HPDE6-E6E7 (cell line): ENCODE data around the gene MAP2K3.
"Not testable (repeated sequence)": the region's sequence is repeated elsewhere in the genome, so short reads cannot be mapped to it uniquely, and the experiment has no call there.

ENCODE experiments used
- DNase-seq: peaks from one replicate; pipeline ENCODE4 v3.0.0; 2011; ENCODE audit warnings: missing footprints; ENCODE audit errors: extremely low spot score

Gene MAP2K3

DNA sequence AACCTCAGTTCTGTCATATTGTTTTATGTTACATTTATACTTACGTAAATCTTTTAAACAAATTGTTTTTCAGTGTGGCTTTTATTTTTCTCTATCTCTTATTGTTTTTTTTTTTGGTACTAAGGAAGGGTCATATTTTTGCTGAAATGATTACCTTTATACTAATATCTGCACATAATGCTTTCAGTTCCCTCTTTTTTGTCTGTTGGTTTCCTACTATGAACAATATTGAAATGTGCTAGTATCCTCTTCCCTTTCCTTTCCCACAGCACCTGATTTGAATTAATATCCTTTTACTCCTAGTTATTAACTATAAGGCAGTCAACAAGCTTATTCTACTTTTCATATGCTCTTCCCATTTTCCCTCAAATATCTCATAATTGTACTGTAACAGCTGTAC, 43.4 kb downstream of the MAP2K3 start:
- DNase-seq = not testable (repeated sequence)

DNA sequence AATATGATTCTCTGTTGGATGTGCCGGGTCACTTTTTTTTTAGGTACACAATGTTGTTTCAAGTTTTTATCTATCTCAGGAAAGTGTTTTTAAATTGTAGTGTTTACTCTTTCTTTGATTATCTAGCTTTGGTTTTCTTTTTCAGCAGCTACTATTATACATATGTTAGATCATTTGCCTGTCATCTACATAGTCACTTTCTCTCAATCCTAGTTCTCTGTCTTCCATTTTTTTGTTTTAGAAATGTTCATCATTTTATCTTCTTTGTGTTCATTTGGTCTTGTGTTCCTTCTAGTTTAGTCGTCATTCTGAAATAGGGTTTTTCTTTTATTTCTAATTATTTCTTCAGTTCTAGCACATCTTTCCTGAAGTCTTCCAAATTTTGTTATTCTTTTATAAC, 44.3 kb downstream of the MAP2K3 start:
- DNase-seq = not testable (repeated sequence)

DNA sequence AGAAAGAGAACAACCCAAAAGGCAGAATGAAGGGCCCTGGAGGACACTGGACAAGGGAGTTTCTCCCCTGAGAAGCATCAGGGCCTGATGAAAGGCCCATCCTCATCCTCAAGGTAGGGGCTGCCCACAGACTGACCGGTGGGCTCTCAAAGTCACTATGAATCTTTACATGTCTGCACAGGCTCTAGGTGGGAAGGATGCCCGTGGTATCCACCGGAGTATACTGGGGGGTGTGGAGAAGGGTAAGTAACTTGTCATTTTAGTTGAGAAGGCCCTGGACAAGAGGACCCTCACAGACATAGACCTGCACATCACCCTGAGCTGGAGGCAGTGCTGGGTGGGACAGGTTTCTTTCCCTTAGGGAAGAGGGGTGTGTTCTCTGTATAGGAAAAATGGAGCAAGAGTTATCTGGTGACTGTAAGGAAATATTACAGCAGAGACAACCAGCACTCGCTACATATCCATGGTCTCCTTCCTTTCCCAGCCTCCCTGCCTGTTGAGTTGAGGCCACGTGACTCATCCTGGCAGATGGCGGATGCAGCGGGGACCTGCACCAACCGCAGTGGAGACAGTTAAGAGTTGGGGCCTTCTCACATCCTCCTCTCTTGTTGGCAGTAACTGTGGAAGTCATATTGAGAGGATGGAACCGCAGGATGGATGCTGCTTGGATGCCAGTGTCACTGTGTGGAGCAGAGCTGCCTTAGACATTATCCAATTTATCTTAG, 46.1 kb downstream of the MAP2K3 start:
- DNase-seq = no peak

DNA sequence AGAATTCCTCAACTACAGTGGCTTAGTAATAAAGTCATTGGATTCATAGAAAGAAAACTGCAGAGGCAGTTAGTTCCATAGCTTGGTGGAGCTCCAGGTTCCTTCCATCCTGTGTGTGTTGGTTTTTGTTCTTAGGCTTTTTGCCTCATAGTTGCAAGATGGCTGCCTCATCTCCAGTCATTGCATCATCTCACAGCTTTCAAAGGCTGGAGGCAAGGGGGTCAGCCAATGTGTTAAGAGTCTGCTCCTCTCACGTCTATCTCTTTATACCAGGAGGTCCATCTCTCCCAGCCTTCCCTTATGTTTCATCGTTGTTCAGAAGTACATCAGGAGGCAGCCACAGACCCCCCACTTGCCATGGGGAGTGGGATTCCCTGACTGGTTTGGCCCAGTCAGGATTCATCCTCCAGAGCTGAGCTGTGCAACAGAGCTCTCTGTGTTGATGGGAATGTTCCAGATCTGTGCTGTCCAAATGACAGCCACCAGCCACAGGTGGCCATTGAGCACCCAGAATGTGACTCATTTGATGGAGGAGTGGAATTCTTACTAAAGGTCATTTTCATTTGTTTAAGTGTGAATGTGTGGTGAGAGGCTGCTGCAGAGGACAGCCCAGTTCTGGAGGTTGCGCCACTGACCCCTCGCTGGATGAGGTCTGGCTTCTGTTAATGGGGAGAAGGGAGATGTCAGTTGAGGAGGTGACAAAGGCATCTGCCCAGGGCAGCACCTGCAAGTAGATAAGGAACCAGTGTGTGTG, 52.2 kb downstream of the MAP2K3 start:
- DNase-seq = not testable (repeated sequence)

DNA sequence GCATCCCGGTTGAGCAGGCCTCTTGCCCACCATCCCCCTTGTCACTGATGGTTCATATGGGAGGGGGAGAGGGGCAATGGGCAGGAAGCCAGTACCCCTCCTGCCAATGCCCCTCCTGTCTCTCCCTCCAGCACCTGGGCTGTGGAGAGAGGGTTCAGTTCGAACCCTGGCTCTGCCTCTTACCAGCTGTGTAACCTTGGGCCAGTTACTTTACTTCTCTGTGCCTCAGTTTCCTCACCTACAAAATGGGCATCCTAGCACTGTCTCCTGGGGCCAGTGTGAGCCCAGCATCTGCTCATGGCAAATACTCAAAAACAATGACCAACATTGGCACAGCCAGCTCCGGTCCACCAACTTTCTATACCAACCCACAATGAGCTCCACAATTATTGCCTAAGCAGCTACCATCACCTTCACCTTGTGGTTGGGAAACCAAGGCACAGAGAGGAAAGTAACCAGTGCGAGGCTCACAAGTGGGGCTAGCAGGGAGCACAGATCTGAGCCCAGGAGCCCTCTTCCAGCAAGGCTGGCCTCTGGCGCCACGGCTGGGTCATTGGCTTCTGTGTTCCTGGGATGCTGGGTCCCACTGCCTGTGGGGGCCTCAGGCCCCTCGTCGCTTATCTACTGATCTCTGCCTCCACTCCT, 53.6 kb downstream of the MAP2K3 start:
- not testable (repeated sequence) for DNase-seq

DNA sequence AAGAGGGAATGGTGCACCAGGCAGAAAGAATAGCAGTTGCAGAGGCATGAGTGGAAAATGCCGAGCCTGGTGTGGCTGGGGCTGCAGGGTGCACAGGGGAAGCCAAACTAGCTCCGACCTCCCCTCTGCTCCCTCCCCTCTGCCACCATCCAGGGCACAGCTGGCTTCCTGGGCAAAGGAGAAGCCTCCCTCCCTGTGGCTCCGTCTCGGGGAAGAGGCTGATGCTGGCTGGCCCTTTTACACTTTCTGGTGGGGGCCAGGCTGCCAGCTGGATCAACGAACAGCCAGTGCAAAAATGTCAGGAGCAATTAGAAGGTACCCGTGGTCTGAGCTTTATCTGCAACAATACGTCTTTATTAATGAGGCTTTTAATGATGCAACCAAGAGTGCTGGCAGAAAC, 54.5 kb downstream of the MAP2K3 start:
- DNase-seq = no peak

DNA sequence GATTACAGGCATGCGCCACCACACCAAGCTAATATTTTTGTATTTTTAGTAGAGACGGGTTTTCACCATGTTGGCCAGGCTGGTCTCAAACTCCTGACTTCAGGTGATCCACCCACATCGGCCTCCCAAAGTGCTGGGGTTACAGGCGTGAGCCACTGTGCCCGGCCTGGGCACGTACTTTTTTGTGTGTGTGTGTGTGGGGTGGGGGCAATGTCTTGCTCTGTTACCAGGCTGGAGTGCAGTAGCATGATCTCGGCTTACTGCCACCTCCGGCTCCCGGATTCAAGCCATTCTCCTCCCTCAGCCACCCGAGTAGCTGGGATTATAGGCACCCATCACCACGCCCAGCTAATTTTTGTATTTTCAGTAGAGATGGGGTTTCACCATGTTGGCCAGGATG, 55.1 kb downstream of the MAP2K3 start:
- not testable (repeated sequence) for DNase-seq

DNA sequence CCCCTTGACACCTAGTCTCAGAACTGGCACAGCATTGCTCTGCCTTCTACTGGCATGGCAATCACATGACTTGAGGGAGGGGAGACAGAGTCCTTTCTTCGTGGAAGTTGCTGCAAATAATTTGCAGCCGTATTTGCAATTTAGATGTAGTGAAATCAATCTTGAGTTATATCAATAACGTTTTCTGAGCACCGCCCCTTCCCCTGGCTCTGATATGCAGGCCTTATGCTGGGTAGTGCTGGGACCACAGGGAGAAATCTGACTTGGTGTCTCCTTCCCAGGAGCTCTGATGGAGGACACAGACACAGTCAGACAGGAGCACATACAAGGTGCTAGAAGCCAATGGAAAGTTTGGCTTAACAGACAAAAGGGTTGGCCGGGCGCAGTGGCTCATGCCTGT, 55.9 kb downstream of the MAP2K3 start:
- DNase-seq = not testable (repeated sequence)

DNA sequence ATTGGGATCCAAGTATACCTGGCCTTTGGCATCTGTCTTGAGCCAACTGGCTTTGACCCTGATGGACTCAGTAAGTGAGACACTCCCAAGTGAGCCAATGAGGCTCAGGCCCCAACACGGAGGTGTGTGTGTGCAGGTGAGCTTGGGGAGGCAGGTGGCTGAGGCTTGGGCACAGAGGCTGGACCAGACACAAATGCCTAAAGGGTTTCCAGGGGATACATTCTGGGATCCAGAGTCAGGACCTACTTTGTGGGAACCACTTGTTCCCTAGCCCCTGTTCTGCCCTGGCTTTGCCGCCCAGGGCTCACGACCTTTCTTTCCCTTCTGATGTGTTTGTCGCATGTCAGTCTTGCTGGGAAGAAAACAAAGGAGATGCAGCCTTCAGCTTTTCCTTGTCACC, 56.8 kb downstream of the MAP2K3 start:
- DNase-seq = not testable (repeated sequence)

DNA sequence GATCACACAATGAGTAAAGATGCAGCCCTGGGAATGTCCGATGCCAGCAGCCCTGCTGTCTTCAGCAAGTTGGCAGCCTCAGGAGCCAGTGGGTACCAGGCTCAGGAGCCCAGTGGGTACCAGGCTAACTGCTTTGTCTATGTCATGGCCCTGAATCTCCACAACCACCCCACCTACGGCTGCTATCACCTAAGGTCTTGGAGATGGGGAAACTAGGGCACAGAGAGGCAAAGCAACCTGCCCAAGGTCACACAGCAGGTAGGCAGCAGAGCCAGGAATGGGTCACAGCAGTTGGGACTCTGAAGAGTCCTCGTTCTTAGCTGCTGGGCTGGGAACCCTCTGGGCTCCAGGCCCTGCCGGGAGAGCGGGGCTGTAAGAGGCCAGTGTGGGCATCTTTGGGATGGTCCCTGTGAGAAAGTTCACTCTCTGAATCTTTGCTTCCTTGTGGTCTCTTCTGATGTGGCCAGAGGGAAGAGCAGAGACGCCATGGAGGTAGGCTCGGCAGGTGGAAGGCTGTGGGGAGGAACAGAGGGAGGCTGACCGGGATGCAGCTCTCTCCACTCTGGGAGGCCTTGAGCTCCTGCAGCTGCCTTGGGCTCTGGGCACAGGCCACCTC, 57.5 kb downstream of the MAP2K3 start:
- not testable (repeated sequence) for DNase-seq

DNA sequence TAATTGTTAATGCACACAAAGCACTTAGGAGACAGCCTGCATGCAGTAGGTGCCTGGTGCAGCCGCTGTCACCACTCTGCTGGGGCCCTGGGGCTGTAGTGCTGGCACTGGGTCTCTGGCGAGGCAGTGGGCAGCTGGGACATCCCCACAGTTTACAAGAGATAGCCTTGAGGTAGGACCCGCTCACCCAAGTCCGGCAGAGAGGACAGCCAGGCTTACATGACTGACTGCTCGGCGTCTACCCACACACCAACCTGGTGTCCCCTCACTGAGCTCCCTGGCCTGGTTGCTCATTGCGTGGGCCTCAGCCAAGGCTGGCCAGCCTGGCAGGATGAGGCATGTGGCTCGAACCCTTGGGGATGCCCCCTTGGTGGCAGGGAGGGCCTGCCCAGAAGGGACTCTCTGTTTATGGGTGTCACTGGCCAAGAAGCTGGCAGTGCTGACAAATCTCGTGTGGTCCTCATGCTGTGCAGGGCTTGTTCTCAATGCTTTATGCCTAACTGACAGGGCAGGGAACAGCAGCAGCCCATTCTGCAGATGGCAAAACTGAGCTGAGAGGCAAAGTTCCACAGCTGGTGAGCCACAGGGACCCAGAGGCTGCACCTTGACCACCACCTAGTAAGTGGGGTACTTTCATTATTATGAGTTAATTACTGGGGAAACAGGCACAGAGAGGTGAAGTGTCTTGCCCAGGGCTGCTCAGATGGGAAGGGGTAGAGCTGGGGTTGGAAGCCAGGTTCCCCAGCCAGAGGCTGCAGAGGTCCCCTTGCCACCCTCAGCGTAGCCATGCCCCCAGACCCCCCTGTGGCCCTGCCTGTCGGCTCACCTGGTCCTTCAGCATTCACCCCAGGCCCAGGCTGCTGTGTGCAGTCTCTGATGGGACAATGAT, 58.8 kb downstream of the MAP2K3 start:
- not testable (repeated sequence) for DNase-seq

DNA sequence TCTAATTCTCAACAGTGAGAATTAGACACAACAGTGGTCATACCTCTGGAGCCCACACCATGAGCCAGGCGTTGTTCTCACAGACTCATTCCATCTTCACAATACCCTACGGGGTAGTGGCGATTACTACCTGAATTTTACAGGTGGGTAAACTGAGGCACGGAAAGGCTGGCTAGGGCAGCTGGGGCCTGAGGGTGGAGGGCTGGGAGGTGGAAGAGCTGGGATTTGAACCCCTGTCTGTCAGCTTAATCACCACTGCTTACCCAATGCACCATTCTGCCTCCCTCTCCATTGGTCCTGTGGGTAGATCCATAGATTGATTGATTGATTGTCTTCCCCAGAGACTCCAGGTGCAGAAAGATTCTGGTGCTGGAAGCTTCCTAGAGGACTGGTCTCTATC, 60.3 kb downstream of the MAP2K3 start:
- not testable (repeated sequence) for DNase-seq

DNA sequence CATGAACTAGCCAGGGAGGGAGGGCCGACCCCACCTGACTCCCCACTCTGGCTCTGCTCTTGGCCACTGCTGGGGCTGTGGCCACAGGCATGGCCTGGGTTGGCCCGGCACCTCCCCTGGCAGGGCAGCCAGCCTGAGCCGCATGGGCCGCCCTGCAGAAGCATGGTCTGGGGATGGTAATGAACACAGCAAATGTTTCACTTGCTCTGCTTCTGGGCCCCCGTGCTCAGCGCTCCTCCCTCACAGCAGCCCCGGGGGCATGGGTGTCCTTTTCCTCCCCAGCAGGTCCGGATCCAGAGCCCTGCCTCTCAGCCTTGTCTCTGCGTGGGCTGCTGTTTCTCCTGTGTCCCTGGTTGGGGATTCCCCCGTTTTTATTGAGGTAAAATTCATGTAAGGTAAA, 60.7 kb downstream of the MAP2K3 start:
- no peak for DNase-seq

DNA sequence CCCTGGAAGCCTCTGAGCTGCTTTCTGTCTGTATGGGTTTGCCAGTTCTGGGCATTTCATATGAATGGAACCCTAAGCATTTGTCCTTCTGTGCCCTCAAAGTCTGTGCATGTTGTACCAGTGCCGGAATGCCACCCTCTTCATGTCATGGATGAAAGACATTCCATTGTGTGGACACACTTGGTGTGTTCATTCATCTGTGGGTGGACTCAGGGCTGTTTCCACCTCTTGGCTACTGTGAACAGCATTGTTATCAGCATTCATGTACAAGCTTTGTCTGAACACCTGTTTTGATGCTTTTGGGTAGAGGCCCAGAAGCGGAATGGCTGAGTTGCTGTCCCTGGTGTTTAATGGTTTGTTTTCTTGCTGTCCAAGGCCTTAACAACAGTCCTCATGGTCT, 61.6 kb downstream of the MAP2K3 start:
- DNase-seq = not testable (repeated sequence)

DNA sequence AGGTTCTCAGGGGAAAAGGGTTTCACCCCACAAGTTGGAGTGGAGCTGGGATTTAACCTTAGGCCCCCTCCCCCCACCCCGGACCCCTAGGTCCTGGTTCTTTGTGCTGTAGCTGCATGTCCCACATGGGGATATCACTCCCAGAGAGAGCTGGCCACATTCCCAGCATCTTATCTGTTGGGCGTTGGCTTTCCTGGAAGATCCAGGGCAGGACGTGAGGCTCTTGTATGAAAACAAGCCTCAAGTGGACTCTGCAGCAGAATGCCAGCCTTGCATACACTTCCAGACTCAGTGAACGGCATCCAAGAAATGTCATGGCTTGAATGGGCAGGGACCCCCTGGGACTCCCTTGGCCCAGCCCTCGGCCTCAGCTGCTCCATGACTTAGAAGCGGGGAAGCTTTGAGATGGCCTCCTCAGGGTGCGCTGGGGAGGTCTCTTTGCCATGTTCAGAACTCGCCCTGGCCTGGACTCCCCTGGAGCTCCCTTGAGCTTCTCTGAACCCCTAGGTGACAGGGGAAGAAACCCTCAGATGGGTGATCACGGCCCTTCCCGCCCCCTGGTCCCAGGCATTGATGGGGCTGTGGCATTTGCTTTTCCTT, 62.2 kb downstream of the MAP2K3 start:
- DNase-seq = not testable (repeated sequence)

DNA sequence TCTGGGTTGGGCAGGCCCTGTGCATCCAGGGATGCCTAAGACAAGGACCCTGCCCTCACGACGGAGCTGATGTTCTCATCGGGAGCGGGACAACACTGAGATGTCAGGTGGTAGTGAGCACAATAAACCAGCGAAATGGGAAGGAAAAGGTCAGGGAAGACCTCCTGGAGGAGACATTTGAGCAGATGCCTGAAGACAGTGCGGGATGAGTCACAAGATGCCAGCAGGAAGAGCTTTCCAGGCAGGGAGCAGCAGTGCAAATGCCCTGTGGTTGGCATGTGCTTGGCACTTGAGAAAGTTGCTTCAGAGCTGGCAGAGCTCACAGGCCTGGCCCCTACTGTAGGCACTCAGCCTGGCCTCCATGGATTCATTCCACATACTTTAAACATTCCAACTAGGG, 63.1 kb downstream of the MAP2K3 start:
- DNase-seq = not testable (repeated sequence)

DNA sequence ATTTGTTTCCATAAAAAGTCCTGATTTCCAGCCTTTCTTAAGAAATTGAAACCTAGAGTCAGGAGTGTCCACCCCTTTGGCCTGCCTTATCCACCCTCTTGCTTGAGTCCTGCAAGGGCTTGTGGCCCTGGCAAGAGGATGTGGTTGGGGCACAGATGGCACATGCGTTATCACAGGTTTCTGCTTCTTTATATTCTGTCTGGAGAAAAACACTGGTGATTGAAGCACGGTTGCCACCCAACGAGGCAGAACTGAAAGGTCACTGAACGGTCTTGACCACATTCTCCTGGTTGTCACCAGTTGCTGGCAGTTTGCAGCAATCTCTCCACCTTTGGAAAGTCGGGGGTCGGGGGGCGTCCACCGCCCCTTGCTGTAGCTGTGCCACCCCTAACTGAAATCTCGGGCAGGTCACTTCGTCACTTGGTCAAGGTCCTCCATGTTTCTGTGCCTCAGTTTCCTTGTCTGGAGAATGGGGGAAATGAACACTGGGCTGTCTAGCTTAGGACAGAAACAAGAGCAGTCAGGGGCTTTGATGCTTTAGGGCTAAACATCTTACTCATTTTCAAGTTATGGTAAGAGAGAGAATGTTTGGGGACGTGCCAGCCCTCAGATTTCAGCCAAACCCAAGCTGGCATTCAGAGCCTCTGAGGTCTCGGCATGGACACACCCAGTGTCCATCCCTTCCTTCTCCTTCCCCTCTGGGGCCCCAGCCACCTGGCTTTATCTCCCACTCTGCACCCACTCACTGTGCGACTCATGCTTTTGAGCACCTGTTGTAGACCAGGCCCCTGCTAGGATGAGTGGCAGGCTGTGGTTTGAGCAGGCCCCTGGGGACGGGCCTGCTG, 63.8 kb downstream of the MAP2K3 start:
- not testable (repeated sequence) for DNase-seq

DNA sequence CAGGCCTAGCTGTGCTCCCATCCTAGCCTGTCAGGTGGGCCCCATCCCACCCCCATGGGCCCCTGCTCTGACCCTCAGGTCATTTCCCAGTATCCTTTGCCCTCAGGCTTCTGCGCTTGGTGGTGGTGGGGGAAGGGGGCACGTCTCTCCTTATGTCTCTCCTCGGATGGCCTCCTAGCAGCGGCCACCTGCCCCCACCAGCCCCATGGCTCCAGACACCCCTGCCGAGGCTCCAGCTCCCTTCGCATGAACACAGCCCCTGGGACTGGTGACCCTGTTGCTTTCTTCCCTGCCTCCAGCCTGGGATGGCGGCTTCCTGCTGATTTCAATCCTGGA, 64.4 kb downstream of the MAP2K3 start:
- not testable (repeated sequence) for DNase-seq

DNA sequence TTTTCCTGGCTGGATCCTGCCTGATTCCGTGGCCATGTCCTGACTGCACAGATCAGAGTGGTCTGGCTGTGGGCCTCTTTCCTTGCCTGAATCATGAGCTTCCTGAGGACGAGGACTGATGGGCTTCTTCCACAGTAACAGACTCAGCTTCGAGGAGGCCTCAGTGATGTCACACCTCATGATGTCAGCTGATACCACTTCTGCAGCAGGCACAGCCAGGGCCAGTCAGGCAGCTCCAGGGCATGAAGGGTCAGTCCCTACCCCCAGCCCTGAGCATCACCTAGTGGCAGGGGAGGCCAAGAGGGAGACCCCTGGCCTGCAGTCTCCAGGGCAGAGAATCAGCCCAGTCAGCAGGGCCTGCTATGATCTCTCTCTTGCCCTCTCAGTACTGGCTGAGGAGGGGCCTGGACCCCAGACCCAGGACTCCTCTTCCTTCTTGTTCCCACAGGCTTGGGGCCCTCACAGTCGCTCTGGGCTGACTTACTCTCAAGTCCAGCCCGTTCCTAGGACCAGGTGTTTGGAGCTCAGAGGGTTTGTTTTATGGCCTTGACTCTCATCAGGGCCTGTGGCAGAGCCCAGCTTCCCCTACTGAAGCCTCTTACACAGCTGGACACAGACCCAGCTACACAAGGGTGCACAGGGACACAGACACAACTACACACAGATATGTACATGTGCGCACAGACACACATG, 65.0 kb downstream of the MAP2K3 start:
- not testable (repeated sequence) for DNase-seq
